ENCODE data around the gene JAK3. TPM values are rescaled to one million over a fixed set of nuclear protein-coding genes. Genes with fewer than 3 reads are reported as not detected.

Gene JAK3
- total and polyA plus RNA-seq, 2 of the 4 experiments (the other 2 are of a cell fraction) = 0.36 to 1.5 TPM

DNA sequence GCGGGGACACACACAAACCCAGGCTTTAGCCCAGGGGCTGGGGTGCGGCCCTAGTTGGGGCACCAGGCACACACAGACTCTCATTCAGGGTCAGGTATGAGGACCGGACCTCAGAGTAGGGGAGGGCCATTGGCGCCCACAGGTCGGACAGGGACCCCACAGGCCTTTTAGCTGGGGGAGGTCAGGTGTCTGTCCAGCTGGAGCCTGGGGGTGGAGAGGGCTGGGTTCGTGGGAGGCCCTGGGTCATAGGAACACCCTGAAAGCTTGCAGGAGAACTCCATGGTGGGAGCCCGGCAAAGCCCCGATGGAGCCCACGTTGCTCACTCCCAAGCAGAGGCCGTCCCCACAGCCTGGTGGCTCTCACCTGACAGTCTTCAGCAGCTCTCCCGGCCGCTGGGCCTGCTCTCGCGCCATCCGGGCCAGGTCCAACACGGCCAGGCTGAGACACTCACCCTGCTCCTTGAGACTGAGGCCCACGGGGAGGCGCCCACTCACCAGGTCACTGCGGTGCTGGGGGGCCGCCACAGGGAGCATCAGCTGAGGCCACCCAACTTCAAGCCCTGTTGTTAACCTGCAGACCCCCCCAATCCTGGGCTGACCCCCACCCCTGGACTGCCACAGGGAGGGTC is 5.0 kb downstream of the JAK3 start:
- no peak for ATAC-seq (ENCODE audit: low read depth)
- Histone ChIP-seq H4K20me1 (ENCODE audit: insufficient read depth, low read length) (no peaks in the 10 kb centered on the region), H3K9me1 (ENCODE audit: insufficient read depth, low read length) (no peaks in the 10 kb centered on the region), H3K4me2 (ENCODE audit: low read depth, low read length) (peak overlapping the region; percentile 64; the same call in 1 of the 2 replicates), H3K18ac (ENCODE audit: low read depth, low read length) (no peak overlapping the region), H3K4ac (ENCODE audit: low read depth, low read length) (no peak overlapping the region), H3K4me3 (ENCODE audit: insufficient read depth, low read depth, low read length) (peak overlapping the region; percentile 35; the same call in 1 of the 2 replicates), H3K4me1 (ENCODE audit: control insufficient read depth, insufficient read depth, low read length) (peaks cover 5% of the 10 kb centered on the region), H3K27me3 (ENCODE audit: control insufficient read depth, insufficient read depth, low read length) (peaks cover 12% of the 10 kb centered on the region; the same call in 1 of the 2 replicates), H3K36me3 (ENCODE audit: control insufficient read depth, insufficient read depth, low read length) (no peaks in the 10 kb centered on the region), H4K91ac (ENCODE audit: insufficient read depth, low read depth, low read length) (no peak overlapping the region; the same call in 1 of the 2 replicates), H2AK5ac (ENCODE audit: low read depth, low read length) (no peak overlapping the region), H4K5ac (ENCODE audit: low read depth, low read length) (no peak overlapping the region), H3K14ac (replicated peaks; ENCODE audit: low read depth, low read length) (no peak overlapping the region), H4K8ac (ENCODE audit: low read depth in 2 of 2, low read length in 2 of 2) (peak overlapping the region in 1 of 2 experiments; percentile 39; a peak in 1 of 4 replicates), H3K23ac (ENCODE audit: low read depth, low read length) (no peak overlapping the region), H2AFZ (replicated peaks; ENCODE audit: low read length, poor library complexity) (peak overlapping the region; percentile 92), H2BK15ac (ENCODE audit: low read depth, low read length) (no peak overlapping the region), H3K27ac (ENCODE audit: insufficient read depth, low read length) (no peak overlapping the region), H2BK20ac (ENCODE audit: low read depth, low read length) (no peak overlapping the region), H3K56ac (ENCODE audit: extremely low read depth, insufficient read depth, low read length) (no peak overlapping the region), H3K79me1 (ENCODE audit: low read depth in 1 of 2, low read length in 2 of 2) (no peaks in the 10 kb centered on the region), H3K9me3 (ENCODE audit: control insufficient read depth, insufficient read depth, low read length) (no peaks in the 10 kb centered on the region), H2AK9ac (replicated peaks; ENCODE audit: low read depth, low read length, poor library complexity) (no peak overlapping the region), H3K9ac (ENCODE audit: low read depth, low read length) (no peak overlapping the region), H2BK5ac (ENCODE audit: low read depth, low read length, poor library complexity, severe bottlenecking) (no peak overlapping the region), H2BK120ac (ENCODE audit: low read depth, low read length) (no peak overlapping the region)
- in situ Hi-C loops (cut with MboI; ENCODE audit: low sequenced_read_pairs) = no loop called here
- 63% methylated on average over 12 of the region's 20 CpGs; no CpG with 5 or more reads in 1 of the 2 experiments for WGBS, 2 experiments (ENCODE audit: extremely low coverage in 2 of 2, insufficient read length in 1 of 2)
- CTCF ChIA-PET = no interaction called here
- POLR2A ChIA-PET (ENCODE audit: unreplicated experiment) = interaction anchor here (0.6 kb wide), 1 partner anchor 118 kb away, joined by 4 read pairs; no protein-coding TSS in a partner anchor
- intact Hi-C loops (cut with micrococcal nuclease) = no loop called here
- TF ChIP-seq MAZ (IDR thresholded peaks at IDR 0.05; ENCODE audit: borderline replicate concordance, low read depth, low read length) = no peak
- no peak for TF ChIP-seq FOS (IDR thresholded peaks at IDR 0.05; ENCODE audit: low read depth, low read length)
- TF ChIP-seq SMC3 (IDR thresholded peaks at IDR 0.05; ENCODE audit: low read depth, low read length) = no peak
- DNase-seq = no peak
- no TSS peak for BruUV-seq (replicated peaks)
- dilution Hi-C loops (cut with HindIII; ENCODE audit: low sequenced_read_pairs, unreplicated experiment) = no loop called here
